Measurements from ENCODE around the gene LUC7L.
"Not testable (repeated sequence)": the region's sequence is repeated elsewhere in the genome, so short reads cannot be mapped to it uniquely, and the experiment has no call there.

Gene LUC7L

DNA sequence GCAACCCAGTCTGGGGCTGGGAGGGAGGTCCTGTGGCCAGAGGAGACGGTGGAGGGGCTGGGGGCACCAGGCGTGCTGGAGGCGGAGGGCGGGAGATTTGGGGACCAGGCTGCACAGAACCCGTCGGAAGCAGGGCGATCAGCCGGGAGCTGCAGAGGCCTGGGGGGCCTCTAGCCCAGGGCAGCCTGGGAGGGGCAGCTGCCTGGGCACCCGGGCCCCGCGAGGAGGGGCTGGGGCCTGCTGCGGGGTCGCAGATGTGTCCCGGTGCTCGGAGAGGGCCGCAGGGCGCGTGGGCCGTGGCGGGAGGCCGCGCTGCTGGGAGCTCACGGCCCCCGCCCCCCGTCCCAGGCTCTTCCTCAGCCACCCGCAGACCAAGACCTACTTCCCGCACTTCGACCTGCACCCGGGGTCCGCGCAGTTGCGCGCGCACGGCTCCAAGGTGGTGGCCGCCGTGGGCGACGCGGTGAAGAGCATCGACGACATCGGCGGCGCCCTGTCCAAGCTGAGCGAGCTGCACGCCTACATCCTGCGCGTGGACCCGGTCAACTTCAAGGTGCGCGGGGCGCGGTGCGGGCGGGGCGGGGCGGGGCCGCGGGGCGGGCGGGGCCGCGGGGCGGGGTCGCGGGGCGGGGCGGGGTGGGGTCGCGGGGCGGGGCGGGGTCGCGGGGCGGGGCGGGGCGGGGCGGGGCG lies 65.0 kb downstream of the LUC7L start:
- DNase-seq, result not testable (repeated sequence)

GRCh38 chr16:163696-164095 lies 65.6 kb downstream of the LUC7L start:
- not testable (repeated sequence) for DNase-seq

GRCh38 chr16:163139-163538 lies 66.1 kb downstream of the LUC7L start:
- not testable (repeated sequence) for DNase-seq

DNA sequence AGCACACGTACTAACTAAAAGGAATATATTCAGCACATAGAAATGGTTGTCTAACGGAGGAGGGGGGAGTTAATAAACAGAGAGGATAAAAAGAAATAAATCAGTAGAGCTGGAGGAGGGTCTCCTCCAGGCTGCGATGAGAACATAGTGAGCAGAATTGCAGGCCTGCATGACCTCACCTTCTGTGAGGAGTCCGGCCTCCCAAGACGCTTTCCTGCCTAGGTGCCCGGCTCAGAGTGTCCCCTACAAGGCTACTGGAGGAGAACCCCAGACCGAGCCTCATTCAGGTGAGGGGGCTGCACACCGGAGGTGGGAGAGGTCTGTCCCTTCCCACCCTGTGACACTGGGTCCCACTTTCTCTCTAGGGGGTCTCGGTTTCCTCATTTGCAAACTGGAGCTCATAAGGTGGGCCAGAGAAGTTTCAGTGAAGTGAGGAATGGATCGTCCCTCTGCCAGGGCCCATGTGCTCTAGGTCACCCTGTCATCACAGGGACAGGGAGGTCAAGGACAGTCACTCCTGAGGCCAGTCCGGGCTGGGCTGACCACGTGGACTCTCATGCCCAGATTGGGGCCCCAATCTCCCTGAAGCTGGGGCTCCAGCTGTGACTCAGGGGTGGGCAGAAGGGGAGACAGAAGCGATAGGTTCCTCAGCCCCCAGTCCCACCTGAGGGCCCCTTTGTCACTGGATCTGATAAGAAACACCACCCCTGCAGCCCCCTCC lies 66.8 kb downstream of the LUC7L start:
- no peak for DNase-seq

DNA sequence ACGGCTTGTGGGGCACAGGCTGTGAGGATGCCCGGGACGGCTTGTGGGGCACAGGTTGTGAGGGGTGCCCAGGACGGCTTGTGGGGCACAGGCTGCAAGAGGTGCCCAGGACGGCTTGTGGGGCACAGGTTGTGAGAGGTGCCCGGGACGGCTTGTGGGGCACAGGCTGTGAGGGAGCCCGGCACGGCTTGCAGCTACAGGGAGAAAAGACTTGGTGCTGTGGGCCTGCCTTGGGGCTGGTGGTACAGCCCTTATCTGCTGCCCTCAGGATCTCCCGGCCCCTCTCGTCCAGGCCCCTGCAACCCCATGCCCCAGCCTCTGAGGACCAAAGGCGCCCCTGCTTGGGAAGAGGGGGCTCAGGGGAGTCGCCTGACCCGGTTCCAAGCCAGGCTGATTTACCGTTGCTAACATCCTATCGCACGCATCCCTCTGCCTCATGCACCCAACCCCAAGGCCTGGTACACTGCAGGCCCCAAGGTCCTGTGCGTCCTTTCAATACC lies 68.5 kb downstream of the LUC7L start:
- DNase-seq, result no peak

- not testable (repeated sequence) for DNase-seq
Observed at GRCh38 chr16:160242-160641, 69.0 kb downstream of the LUC7L start.

DNA sequence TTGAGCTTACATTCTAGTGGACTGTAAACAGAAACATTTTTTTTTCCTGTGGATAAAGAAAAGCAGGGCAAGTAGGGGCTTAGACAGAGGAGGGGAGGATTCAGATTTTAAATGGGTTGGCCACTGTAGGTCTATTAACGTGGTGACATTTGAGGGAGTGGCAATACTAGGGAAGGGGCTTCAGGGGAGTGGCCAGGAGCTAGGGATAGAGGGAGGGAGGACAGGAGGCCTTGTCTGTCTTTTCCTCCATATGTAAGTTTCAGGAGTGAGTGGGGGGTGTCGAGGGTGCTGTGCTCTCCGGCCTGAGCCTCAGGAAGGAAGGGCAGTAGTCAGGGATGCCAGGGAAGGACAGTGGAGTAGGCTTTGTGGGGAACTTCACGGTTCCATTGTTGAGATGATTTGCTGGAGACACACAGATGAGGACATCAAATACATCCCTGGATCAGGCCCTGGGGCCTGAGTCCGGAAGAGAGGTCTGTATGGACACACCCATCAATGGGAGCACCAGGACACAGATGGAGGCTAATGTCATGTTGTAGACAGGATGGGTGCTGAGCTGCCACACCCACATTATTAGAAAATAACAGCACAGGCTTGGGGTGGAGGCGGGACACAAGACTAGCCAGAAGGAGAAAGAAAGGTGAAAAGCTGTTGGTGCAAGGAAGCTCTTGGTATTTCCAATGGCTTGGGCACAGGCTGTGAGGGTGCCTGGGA lies 70.0 kb downstream of the LUC7L start:
- DNase-seq, result no peak

DNA sequence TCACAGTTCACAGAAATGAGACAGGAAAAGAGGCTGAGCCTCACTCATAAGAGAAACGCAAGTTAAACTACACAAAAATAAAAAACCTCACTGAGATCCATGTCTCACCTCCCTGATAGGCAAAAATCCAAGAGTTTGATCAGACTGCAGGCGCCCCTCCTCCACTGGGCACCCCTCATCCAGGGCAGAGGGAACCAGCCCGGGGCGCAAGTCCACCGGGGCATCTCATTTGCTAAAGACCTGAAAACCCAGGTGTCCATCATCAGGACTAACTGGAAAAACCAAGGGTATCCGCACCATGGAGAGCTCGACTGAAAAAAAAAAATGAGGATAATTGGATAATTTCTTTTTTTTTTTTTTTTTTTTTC lies 74.2 kb downstream of the LUC7L start:
- no peak for DNase-seq

DNA sequence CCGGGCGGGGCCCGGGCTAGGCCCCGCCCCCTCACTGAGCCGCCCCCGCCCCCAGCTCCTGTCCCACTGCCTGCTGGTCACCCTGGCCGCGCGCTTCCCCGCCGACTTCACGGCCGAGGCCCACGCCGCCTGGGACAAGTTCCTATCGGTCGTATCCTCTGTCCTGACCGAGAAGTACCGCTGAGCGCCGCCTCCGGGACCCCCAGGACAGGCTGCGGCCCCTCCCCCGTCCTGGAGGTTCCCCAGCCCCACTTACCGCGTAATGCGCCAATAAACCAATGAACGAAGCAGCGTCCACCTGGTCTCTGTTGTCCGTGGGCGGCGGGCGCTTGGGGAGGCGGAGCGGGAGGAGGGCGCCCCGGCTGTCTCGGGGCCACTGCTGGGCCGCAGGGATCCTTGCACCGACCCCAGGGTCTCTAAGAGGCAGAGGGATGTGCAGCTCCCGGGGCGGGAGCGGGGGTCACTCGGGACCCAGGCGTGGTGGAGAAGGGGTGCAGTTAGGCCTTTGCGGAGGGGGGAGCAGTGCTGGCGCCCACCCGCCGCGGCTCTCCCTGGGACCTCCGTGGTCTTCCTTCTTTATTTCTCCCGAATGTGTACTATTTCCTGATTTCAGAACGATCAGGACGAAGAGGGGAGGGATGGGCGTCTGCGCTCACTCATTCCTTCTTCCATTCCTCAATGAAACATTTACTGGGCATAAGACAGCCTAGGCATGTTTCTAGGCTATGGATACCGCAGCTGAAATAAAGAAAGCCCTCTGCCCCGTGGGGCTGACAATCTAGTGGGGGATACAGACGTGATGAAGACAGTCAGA lies 74.8 kb downstream of the LUC7L start:
- no peak for DNase-seq

GRCh38 chr16:153550-154216 lies 75.6 kb downstream of the LUC7L start:
- DNase-seq, result not testable (repeated sequence)

DNA sequence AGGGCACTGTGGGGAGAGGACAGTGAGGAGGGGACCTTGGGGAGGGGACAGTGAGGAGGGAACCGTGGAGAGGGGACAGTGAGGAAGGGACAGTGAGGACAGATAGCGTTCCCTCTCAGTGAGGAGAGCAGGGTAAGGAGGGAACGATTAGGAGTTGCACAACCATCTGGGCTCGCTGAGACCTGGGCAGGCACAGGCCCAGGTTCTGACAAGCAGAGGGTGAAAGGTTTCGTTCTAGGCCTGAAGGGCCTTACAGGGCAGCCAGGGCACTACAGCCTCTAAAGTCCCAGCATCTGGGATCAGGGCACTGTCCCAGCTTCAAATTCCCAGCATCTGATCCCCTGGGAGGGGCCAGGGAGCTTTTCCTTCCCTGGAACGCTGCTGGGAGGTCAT lies 76.1 kb downstream of the LUC7L start:
- DNase-seq, result not testable (repeated sequence)

DNA sequence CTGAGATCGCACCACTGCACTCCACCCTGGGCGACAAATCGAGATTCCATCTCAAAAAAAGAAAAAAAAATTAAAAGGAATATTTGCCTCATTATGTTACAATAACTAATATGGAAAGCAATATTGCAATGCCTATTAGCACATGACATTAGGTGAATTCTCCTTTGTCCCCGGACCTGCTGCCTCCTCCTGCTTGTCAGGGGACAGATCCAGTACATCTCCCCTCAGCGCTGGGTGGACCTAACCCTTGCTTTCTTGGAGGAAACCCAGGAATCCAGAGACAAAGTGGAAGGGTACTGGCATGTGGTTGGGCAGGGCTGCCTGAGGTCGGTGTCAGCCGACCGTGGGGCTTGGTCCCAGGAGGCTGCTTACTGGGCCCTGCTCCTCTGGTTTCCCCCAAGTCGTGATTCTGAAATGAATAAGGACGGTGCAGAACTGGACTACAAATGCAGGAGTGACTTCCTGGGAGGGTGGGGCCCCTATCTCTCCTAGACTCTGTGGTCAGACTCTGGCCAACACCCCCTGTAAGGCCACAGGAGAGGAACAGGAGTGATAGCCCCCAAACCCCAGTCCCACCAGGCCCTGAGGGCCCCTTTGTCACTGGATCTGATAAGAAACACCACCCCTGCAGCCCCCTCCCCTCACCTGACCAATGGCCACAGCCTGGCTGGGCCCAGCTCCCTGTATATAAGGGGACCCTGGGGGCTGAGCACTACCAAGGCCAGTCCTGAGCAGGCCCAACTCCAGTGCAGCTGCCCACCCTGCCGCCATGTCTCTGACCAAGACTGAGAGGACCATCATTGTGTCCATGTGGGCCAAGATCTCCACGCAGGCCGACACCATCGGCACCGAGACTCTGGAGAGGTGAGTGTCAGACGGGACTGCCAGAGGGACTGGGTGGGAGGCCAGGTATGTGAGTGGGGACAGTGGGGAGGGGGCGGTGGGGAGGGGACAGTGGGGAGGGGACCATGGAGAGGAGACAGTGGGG lies 76.8 kb downstream of the LUC7L start, which contains the start of gene HBZ:
Gene HBZ (plus strand): TSS at position 504 of the 988 bp plus-strand sequence. CDS start 266 bp downstream, at position 770.
- no peak for DNase-seq

- DNase-seq, result no peak
Observed at GRCh38 chr16:149024-149660, 80.1 kb downstream of the LUC7L start.

GRCh38 chr16:146646-147045 lies 82.6 kb downstream of the LUC7L start:
- DNase-seq, result no peak

- DNase-seq, result no peak
Observed at GRCh38 chr16:144797-145252, 84.4 kb downstream of the LUC7L start.

- no peak for DNase-seq
Observed at GRCh38 chr16:143456-143855, 85.8 kb downstream of the LUC7L start.

GRCh38 chr16:143047-143446 lies 86.2 kb downstream of the LUC7L start:
- no peak for DNase-seq

DNA sequence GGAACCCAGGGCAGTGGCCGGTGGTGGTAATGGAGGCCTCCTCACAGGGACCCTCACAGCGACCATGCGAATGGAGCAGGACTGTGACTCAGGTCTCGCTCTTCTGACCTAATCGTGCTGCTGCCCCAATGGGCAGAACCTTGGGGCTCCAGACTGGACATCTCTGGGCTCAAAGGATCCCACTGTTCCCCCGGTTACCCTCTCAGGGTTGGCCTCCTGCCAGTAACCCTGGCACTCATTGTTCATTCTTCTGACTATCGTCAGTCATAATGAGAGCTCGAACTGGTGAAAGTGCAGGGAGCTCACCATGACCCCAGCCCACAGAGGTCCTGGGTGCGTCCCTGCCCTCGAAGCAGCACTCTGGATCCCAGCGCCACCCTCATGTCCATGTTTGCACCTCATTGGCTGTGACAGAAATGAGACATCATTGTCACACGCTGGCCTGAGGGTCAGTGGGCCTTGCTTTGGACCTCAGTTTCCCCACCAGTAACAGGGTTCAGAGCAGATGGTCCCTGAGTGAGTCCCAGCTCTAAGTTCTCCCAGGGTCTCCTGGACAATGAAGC lies 86.8 kb downstream of the LUC7L start:
- DNase-seq, result no peak

DNA sequence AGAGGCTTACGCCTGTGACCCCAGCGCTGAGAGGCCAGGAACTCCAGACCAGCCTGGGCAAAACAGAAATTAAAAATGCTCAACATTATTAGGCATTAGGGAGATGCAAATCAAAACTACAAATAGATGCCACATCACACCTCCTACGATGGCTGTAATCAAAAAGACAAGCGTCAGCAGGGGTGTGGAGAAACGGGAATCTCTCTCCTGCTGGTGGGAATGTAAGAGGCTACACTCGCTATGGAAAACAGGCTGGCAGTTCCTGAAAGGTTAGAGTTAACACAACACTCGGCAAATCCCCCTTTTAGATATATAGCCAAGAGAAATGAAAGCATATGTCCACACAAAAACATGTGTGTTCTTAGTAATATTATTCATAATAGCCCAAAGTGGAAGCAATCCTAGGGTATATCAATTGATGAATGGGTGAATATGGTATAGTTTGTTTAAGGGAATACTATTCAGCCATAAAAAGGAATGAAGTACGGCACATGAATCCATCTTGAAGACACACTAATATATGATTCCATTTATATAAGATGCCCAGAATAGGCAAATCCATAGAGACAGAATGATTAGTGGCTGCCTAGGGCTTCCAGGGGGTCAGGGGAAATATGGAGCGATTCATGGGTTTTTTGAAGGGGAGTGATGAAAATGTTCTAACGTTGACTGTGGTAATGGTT lies 88.9 kb downstream of the LUC7L start:
- no peak for DNase-seq
